ENCODE results near the gene CD300LD.
"Not testable (repeated sequence)": the region's sequence is repeated elsewhere in the genome, so short reads cannot be mapped to it uniquely, and the experiment has no call there.

Gene CD300LD

GRCh38 chr17:74635418-74635817 lies 43.3 kb upstream of the CD300LD start:
- in situ Hi-C loops (cut with MboI; ENCODE audit: low pct_unique_long_range_greater_than_20kb, low sequenced_read_pairs, unreplicated experiment) = no loop called here
- no peak for TF ChIP-seq CTCF (IDR thresholded peaks at IDR 0.05; ENCODE audit: extremely low read depth, insufficient read depth, missing control alignments)
- peak; percentile 35 for DNase-seq (ENCODE audit: low spot score)

GRCh38 chr17:74633326-74633725 lies 41.2 kb upstream of the CD300LD start:
- DNase-seq (ENCODE audit: low spot score) = no peak
- TF ChIP-seq CTCF (IDR thresholded peaks at IDR 0.05; ENCODE audit: extremely low read depth, insufficient read depth, missing control alignments) = no peak
- in situ Hi-C loops (cut with MboI; ENCODE audit: low pct_unique_long_range_greater_than_20kb, low sequenced_read_pairs, unreplicated experiment) = no loop called here

- no peak for DNase-seq (ENCODE audit: low spot score)
- in situ Hi-C loops (cut with MboI; ENCODE audit: low pct_unique_long_range_greater_than_20kb, low sequenced_read_pairs, unreplicated experiment) = no loop called here
- TF ChIP-seq CTCF (IDR thresholded peaks at IDR 0.05; ENCODE audit: extremely low read depth, insufficient read depth, missing control alignments) = no peak
Observed at GRCh38 chr17:74632617-74633016, 40.5 kb upstream of the CD300LD start.

- no peak for TF ChIP-seq CTCF (IDR thresholded peaks at IDR 0.05; ENCODE audit: extremely low read depth, insufficient read depth, missing control alignments)
- peak; percentile 55 for DNase-seq (ENCODE audit: low spot score)
- in situ Hi-C loops (cut with MboI; ENCODE audit: low pct_unique_long_range_greater_than_20kb, low sequenced_read_pairs, unreplicated experiment) = no loop called here
Observed at GRCh38 chr17:74631468-74632450, 39.7 kb upstream of the CD300LD start.

GRCh38 chr17:74630251-74630650 lies 38.2 kb upstream of the CD300LD start:
- DNase-seq (ENCODE audit: low spot score); in situ Hi-C loops (cut with MboI; ENCODE audit: low pct_unique_long_range_greater_than_20kb, low sequenced_read_pairs, unreplicated experiment): not testable (repeated sequence)

GRCh38 chr17:74625661-74626060 lies 33.6 kb upstream of the CD300LD start:
- in situ Hi-C loops (cut with MboI; ENCODE audit: low pct_unique_long_range_greater_than_20kb, low sequenced_read_pairs, unreplicated experiment) = no loop called here
- TF ChIP-seq CTCF (IDR thresholded peaks at IDR 0.05; ENCODE audit: extremely low read depth, insufficient read depth, missing control alignments) = no peak
- no peak for DNase-seq (ENCODE audit: low spot score)

GRCh38 chr17:74624131-74624530 lies 32.0 kb upstream of the CD300LD start:
- in situ Hi-C loops (cut with MboI; ENCODE audit: low pct_unique_long_range_greater_than_20kb, low sequenced_read_pairs, unreplicated experiment) = no loop called here
- DNase-seq (ENCODE audit: low spot score) = no peak
- TF ChIP-seq CTCF (IDR thresholded peaks at IDR 0.05; ENCODE audit: extremely low read depth, insufficient read depth, missing control alignments) = no peak
